K562 (cell line): Measurements from ENCODE around the gene PARP1. TPM values are rescaled to one million over a fixed set of nuclear protein-coding genes. Genes with fewer than 3 reads are reported as not detected.

Source experiments
- ATAC-seq: fragments of 200-7000 bp; cut with Tn5 transposase; 3 replicates; pipeline ENCODE4 v1.9.1; 2020; ENCODE audit warnings: moderate library complexity
- BruUV-seq: library from RNA; stranded (reverse); fragments of 400-500 nt; replicated peaks from 2 replicates; lab custom pipeline; 2021; lab: Mats Ljungman, UMichigan
- CTCF ChIA-PET: fragments of 300-600 bp; formaldehyde crosslinking; extraction: SDS; loops from one replicate; lab custom pipeline; 2021; ENCODE audit warnings: low intra/inter-chr PET ratio; lab: Yijun Ruan, JAX
- POLR2A ChIA-PET: fragments of 300-600, 350-650 bp; sonication (Branson Sonifier 250); formaldehyde crosslinking; extraction: SDS; loops from one replicate; lab custom pipeline; 2021; ENCODE audit warnings: antibody characterized with exemption, inconsistent platforms; lab: Yijun Ruan, JAX
- DNase-seq, 4 experiments: peaks; one replicate each; pipeline versions ENCODE4 v3.0.0 to v3.0.0-alpha.2; 2011 to 2018; ENCODE audit warnings: low spot score in 3 of 4, mixed read lengths in 3 of 4; ENCODE audit errors: extremely low read depth in 1 of 4
- FAIRE-seq: peaks from 2 replicates; lab custom pipeline; 2011; peaks lifted over from hg19 to GRCh38; lab: Jason Lieb, UNC
- H2AFZ ChIP-seq: 2 replicates; pipeline ENCODE4 v1.6.0; 2011; ENCODE audit warnings: low read depth, low read length, control low read depth, inconsistent platforms
- H3K27ac ChIP-seq: fragments of 200-600 bp; 3 replicates; pipeline ENCODE4 v1.8.0; 2011; ENCODE audit warnings: low read depth, mild to moderate bottlenecking, control low read depth, inconsistent platforms, low read length, moderate library complexity, mixed read lengths; ENCODE audit errors: extremely low read depth
- H3K27me3 ChIP-seq, 2 experiments: fragments of 300-600 bp in 1 of 2; 2 replicates in 1 of 2; 3 replicates in 1 of 2; pipeline versions ENCODE4 v1.6.0 to v1.8.0; 2011; ENCODE audit warnings: inconsistent platforms in 2 of 2, low read length in 2 of 2, mild to moderate bottlenecking in 1 of 2, mixed read lengths in 1 of 2, moderate library complexity in 1 of 2; ENCODE audit not compliant: control insufficient read depth in 2 of 2, insufficient read depth in 2 of 2
- H3K36me3 ChIP-seq: fragments of 300-600 bp; 3 replicates; pipeline ENCODE4 v1.8.0; 2011; ENCODE audit warnings: mild to moderate bottlenecking, low read length, inconsistent platforms; ENCODE audit not compliant: control insufficient read depth, insufficient read depth
- H3K4me1 ChIP-seq, 2 experiments: fragments of 200-600 bp in 1 of 2; replicated peaks in 1 of 2; 2 replicates in 1 of 2; 3 replicates in 1 of 2; pipeline versions ENCODE4 v1.5.1 to v1.8.0; 2011; ENCODE audit warnings: inconsistent platforms in 2 of 2, low read length in 2 of 2, mild to moderate bottlenecking in 1 of 2, mixed read lengths in 1 of 2, moderate library complexity in 1 of 2; ENCODE audit not compliant: control insufficient read depth in 2 of 2, insufficient read depth in 2 of 2
- H3K4me2 ChIP-seq: 2 replicates; pipeline ENCODE4 v1.6.1; 2011; ENCODE audit warnings: low read length, control low read depth, inconsistent platforms, mixed read lengths; ENCODE audit not compliant: insufficient read depth
- H3K4me3 ChIP-seq: fragments of 200-600 bp; sonication (generic), shearing (Covaris generic); 2 replicates; pipeline ENCODE4 v1.5.1; 2016; ENCODE audit warnings: control low read depth, inconsistent platforms
- H3K79me2 ChIP-seq: fragments of 200-600 bp; 3 replicates; pipeline ENCODE4 v1.8.0; 2011; ENCODE audit warnings: low read length, inconsistent platforms; ENCODE audit not compliant: control insufficient read depth, insufficient read depth
- H3K9ac ChIP-seq, 2 experiments: 2 replicates each; pipeline versions ENCODE4 v1.6.0 to v1.6.1; 2011; ENCODE audit warnings: low read depth in 2 of 2, low read length in 2 of 2, control low read depth in 1 of 2, inconsistent platforms in 1 of 2, mild to moderate bottlenecking in 1 of 2, mixed read lengths in 1 of 2; ENCODE audit not compliant: insufficient read depth in 1 of 2
- H3K9me1 ChIP-seq: one replicate; pipeline ENCODE4 v1.6.0; 2011; ENCODE audit warnings: inconsistent platforms, mild to moderate bottlenecking, low read length, moderate library complexity; ENCODE audit not compliant: control insufficient read depth, insufficient read depth
- H3K9me3 ChIP-seq: replicated peaks from 2 replicates; pipeline ENCODE4 v1.5.1; 2011; ENCODE audit warnings: low read depth, low read length, inconsistent platforms; ENCODE audit not compliant: control insufficient read depth, insufficient read depth
- H4K20me1 ChIP-seq: replicated peaks from 2 replicates; pipeline ENCODE4 v1.6.1; 2011; ENCODE audit warnings: low read length, inconsistent platforms, mixed read lengths; ENCODE audit not compliant: control insufficient read depth, insufficient read depth
- BACH1 ChIP-seq: fragments of 200-800 bp; sonication (Bioruptor generic); IDR thresholded peaks from 2 replicates; pipeline ENCODE4 v1.6.1; 2016; ENCODE audit warnings: missing genetic modification characterization, missing compliant biosample characterization
- C11orf30 ChIP-seq: fragments of 450-650 bp; IDR thresholded peaks from 2 replicates; pipeline ENCODE4 v1.6.1; 2016; ENCODE audit warnings: low read depth, mild to moderate bottlenecking
- CBX8 ChIP-seq: fragments of 200-600 bp; sonication (generic); IDR thresholded peaks from 2 replicates; pipeline ENCODE4 v1.6.1; 2012; ENCODE audit warnings: borderline replicate concordance, mixed run types, low read depth, mild to moderate bottlenecking, moderate library complexity, mixed read lengths, low read length, control low read depth, inconsistent platforms; ENCODE audit not compliant: poor library complexity, severe bottlenecking; ENCODE audit errors: extremely low read depth
- EWSR1 ChIP-seq: fragments of 450-650 bp; IDR thresholded peaks from 2 replicates; pipeline ENCODE4 v1.6.1; 2018; ENCODE audit warnings: borderline replicate concordance, mild to moderate bottlenecking, low read depth, moderate library complexity; ENCODE audit not compliant: partially characterized antibody
- FIP1L1 ChIP-seq: fragments of 200-400 bp; formaldehyde crosslinking; IDR thresholded peaks from 2 replicates; pipeline ENCODE4 v1.6.1; 2018; ENCODE audit warnings: mild to moderate bottlenecking, low read depth, low read length; ENCODE audit not compliant: poor library complexity, severe bottlenecking
- HDAC8 ChIP-seq: fragments of 450-650 bp; IDR thresholded peaks from 2 replicates; pipeline ENCODE4 v1.6.1; 2016; ENCODE audit warnings: mild to moderate bottlenecking, missing genetic modification characterization, moderate library complexity, missing compliant biosample characterization
- HIVEP1 ChIP-seq: fragments of 250-450 bp; sonication (Bioruptor Pico); IDR thresholded peaks from 2 replicates; pipeline ENCODE4 v1.4.0; 2020; ENCODE audit warnings: mild to moderate bottlenecking
- KDM4B ChIP-seq, 2 experiments: fragments of 450-650 bp in 1 of 2; sonication (generic) in 1 of 2; IDR thresholded peaks; 2 replicates each; pipeline ENCODE4 v1.6.1; 2016 to 2017; ENCODE audit warnings: borderline replicate concordance in 2 of 2, antibody characterized with exemption in 1 of 2, low read depth in 1 of 2, mild to moderate bottlenecking in 1 of 2
- PPARD ChIP-seq: fragments of 250-450 bp; sonication (Bioruptor Pico); IDR thresholded peaks from 2 replicates; pipeline ENCODE4 v1.8.0; 2022; ENCODE audit warnings: inconsistent platforms, mild to moderate bottlenecking, moderate library complexity
- PTTG1 ChIP-seq: fragments of 450-650 bp; IDR thresholded peaks from 2 replicates; pipeline ENCODE4 v1.6.1; 2016; ENCODE audit warnings: low read depth, mild to moderate bottlenecking, missing genetic modification characterization, missing compliant biosample characterization
- RBM25 ChIP-seq: fragments of 200-400 bp; formaldehyde crosslinking; IDR thresholded peaks from 2 replicates; pipeline ENCODE4 v1.6.1; 2018; ENCODE audit warnings: low read length, low read depth, moderate library complexity; ENCODE audit not compliant: severe bottlenecking
- RFX5 ChIP-seq: IDR thresholded peaks from 2 replicates; pipeline ENCODE4 v1.6.1; 2011; ENCODE audit warnings: low read depth, mild to moderate bottlenecking, improper control_type of control experiment, low read length
- RHOXF2B ChIP-seq: fragments of 250-450 bp; sonication (Bioruptor Pico); conservative IDR thresholded peaks from 2 replicates; pipeline ENCODE4 v1.5.1; 2021
- TBL1XR1 ChIP-seq, 2 experiments: IDR thresholded peaks; 2 replicates each; pipeline ENCODE4 v1.6.1; 2012; ENCODE audit warnings: improper control_type of control experiment in 2 of 2, low read length in 2 of 2, mild to moderate bottlenecking in 1 of 2
- ZNF146 ChIP-seq: IDR thresholded peaks from one replicate; pipeline ENCODE4 v1.6.1; 2018; ENCODE audit warnings: missing compliant biosample characterization; ENCODE audit not compliant: unreplicated experiment
- ZNF165 ChIP-seq: fragments of 250-450 bp; sonication (Bioruptor Pico); IDR thresholded peaks from 2 replicates; pipeline ENCODE4 v1.4.0; 2020; ENCODE audit warnings: borderline replicate concordance
- ZNF184 ChIP-seq: sonication (generic); formaldehyde crosslinking; IDR thresholded peaks from 2 replicates; pipeline ENCODE4 v1.5.0; 2020; ENCODE audit warnings: missing genetic modification reagents
- ZNF436 ChIP-seq: fragments of 250-450, 450-650 bp; sonication (Bioruptor Pico); formaldehyde crosslinking; IDR thresholded peaks from 2 replicates; pipeline ENCODE4 v1.7.0; 2020; ENCODE audit warnings: mild to moderate bottlenecking
- ZNF76 ChIP-seq: fragments of 250-450 bp; sonication (Bioruptor Pico); IDR thresholded peaks from 2 replicates; pipeline ENCODE4 v1.4.0; 2020; ENCODE audit warnings: mild to moderate bottlenecking, moderate library complexity, borderline replicate concordance
- WGBS: fragments of 100-300 bp; shearing (Covaris generic); methylation state at CpG from one replicate; pipeline ENCODE4 v1.1.6; 2016; ENCODE audit warnings: low coverage, mixed read lengths; ENCODE audit not compliant: insufficient coverage; ENCODE audit errors: missing lambda C conversion rate; 5-methylcytosine and 5-hydroxymethylcytosine counted together
- in situ Hi-C: fragments of 300-500 bp; cut with MboI; formaldehyde crosslinking; loops from 4 replicates; pipeline ENCODE4 v1.15.0; 2018; ENCODE audit warnings: inconsistent platforms, mixed read lengths
- intact Hi-C: fragments of 100-400 bp; cut with micrococcal nuclease; formaldehyde crosslinking; loops from 2 replicates; pipeline ENCODE4 v1.14.2; 2022
- polyA plus RNA-seq, 8 experiments: library from polyadenylated mRNA; depleted of rRNA in 4 of 8; stranded (reverse) in 5 of 8; unstranded in 3 of 8; fragments of >200 nt; fragmentation: Nextera tagmentation in 2 of 8; fragmentation: Illumina TruSeq in 1 of 8; extraction: Ambion mirVana in 2 of 8; extraction: Trizol in 1 of 8; gene quantifications; 2 replicates each; pipeline versions ENCODE4 v1.2.1 to v1.2.3, GENCODE V29; 2011 to 2014; ENCODE audit warnings: inconsistent platforms in 1 of 8, missing spikeins in 1 of 8
- total RNA-seq, 7 experiments: library from RNA; depleted of rRNA in 6 of 7; stranded (reverse); fragments of >200 nt in 6 of 7; fragmentation: Illumina TruSeq in 2 of 7; extraction: Trizol in 2 of 7; gene quantifications; 2 replicates each; pipeline versions ENCODE4 v1.2.1 to v1.2.3, GENCODE V29; 2011 to 2021; ENCODE audit warnings: low replicate concordance in 1 of 7
- TF ChIP-seq, protein P1 (sequence below): fragments of 250-450 bp; sonication (Bioruptor Pico); IDR thresholded peaks from 2 replicates; pipeline ENCODE4 v1.4.0; 2020; ENCODE audit warnings: mild to moderate bottlenecking, moderate library complexity

Gene PARP1
- total and polyA plus RNA-seq, 9 of the 15 experiments (the other 6 are each of a cell fraction or from before 2014, with no cell fraction given), result 121 to 306 (median 250) TPM

GRCh38 chr1:226365831-226366231 lies 42.1 kb downstream of the PARP1 start:
- H3K79me2 ChIP-seq, result no peaks in the 10 kb centered on the region
- BruUV-seq, result no TSS peak
- no peak overlapping the region for H3K27ac ChIP-seq
- ATAC-seq (no peak), FAIRE-seq (peak; percentile 70), DNase-seq (no peak)
- intact Hi-C loops (no loop called here), in situ Hi-C loops (no loop called here)
- no peak overlapping the region for H3K9ac ChIP-seq
- POLR2A ChIA-PET, result interaction anchor here (0.5 to 1.4 kb wide), 5 partner anchors 21 to 312 kb away, joined by 3 to 4 read pairs (median 3); no protein-coding TSS in a partner anchor
- H3K4me3 ChIP-seq, result no peak overlapping the region
- H2AFZ ChIP-seq, result no peak overlapping the region
- H3K4me1 ChIP-seq, result no peaks in the 10 kb centered on the region
- no peaks in the 10 kb centered on the region for H3K27me3 ChIP-seq
- no peaks in the 10 kb centered on the region for H3K9me3 ChIP-seq
- peaks cover 98% of the 10 kb centered on the region for H3K36me3 ChIP-seq
- H3K4me2 ChIP-seq, result no peak overlapping the region
- CTCF ChIA-PET, result interaction anchor here (1.3 kb wide), 1 partner anchor 33 kb away, joined by 3 read pairs; no protein-coding TSS in a partner anchor
- whole genome bisulfite sequencing, result 97% methylated on average over 5 of the region's 5 CpGs
- TF ChIP-seq CBX8 (no peak), ZNF184 (CRISPR knock-in tag) (no peak), ZNF76 (CRISPR knock-in tag) (no peak), PPARD (CRISPR knock-in tag) (no peak), TBL1XR1 (IDR thresholded peaks at IDR 0.05; ENCODE audit: low read length in 2 of 2) (no peak), RHOXF2B (CRISPR knock-in tag) (no peak), C11orf30 (no peak), BACH1 (tag) (no peak), ZNF165 (no peak), RFX5 (no peak), PTTG1 (no peak), RBM25 (no peak), ZNF146 (CRISPR knock-in tag) (no peak), HDAC8 (tag) (no peak), KDM4B (IDR thresholded peaks at IDR 0.05; ENCODE audit: borderline replicate concordance in 2 of 2, low read depth in 1 of 2) (no peak), ZNF436 (CRISPR knock-in tag) (no peak), FIP1L1 (no peak), HIVEP1 (CRISPR knock-in tag) (no peak), EWSR1 (no peak)
- TF ChIP-seq, protein P1, sequence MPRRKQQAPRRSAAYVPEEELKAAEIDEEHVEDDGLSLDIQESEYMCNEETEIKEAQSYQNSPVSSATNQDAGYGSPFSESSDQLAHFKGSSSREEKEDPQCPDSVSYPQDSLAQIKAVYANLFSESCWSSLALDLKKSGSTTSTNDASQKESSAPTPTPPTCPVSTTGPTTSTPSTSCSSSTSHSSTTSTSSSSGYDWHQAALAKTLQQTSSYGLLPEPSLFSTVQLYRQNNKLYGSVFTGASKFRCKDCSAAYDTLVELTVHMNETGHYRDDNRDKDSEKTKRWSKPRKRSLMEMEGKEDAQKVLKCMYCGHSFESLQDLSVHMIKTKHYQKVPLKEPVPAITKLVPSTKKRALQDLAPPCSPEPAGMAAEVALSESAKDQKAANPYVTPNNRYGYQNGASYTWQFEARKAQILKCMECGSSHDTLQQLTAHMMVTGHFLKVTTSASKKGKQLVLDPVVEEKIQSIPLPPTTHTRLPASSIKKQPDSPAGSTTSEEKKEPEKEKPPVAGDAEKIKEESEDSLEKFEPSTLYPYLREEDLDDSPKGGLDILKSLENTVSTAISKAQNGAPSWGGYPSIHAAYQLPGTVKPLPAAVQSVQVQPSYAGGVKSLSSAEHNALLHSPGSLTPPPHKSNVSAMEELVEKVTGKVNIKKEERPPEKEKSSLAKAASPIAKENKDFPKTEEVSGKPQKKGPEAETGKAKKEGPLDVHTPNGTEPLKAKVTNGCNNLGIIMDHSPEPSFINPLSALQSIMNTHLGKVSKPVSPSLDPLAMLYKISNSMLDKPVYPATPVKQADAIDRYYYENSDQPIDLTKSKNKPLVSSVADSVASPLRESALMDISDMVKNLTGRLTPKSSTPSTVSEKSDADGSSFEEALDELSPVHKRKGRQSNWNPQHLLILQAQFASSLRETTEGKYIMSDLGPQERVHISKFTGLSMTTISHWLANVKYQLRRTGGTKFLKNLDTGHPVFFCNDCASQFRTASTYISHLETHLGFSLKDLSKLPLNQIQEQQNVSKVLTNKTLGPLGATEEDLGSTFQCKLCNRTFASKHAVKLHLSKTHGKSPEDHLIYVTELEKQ (CRISPR knock-in tag), result no peak
- no peaks in the 10 kb centered on the region for H4K20me1 ChIP-seq
- no peaks in the 10 kb centered on the region for H3K9me1 ChIP-seq
